GM19455 (cell line): ENCODE data around the gene CIAPIN1.

ENCODE experiments used
- ATAC-seq: cut with Tn5 transposase; IDR thresholded peaks from one replicate; pipeline ENCODE4 v1.9.1; 2021; ENCODE audit not compliant: unreplicated experiment

The CIAPIN1 gene

DNA sequence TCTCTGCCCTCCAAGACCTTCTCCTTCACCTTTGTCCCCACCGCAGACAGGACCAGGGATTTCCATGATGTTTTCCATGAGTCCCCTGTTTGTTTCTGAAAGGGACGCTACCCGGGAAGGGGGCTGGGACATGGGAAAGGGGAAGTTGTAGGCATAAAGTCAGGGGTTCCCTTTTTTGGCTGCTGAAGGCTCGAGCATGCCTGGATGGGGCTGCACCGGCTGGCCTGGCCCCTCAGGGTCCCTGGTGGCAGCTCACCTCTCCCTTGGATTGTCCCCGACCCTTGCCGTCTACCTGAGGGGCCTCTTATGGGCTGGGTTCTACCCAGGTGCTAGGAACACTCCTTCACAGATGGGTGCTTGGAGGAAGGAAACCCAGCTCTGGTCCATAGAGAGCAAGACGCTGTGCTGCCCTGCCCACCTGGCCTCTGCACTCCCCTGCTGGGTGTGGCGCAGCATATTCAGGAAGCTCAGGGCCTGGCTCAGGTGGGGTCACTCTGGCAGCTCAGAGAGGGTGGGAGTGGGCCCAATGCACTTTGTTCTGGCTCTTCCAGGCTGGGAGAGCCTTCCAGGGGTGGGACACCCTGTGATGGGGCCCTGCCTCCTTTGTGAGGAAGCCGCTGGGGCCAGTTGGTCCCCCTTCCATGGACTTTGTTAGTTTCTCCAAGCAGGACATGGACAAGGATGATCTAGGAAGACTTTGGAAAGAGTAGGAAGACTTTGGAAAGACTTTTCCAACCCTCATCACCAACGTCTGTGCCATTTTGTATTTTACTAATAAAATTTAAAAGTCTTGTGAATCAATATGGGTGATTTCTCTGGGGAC, 62.7 kb downstream of the CIAPIN1 start:
- ATAC-seq = no peak

GRCh38 chr16:57383276-57384247, 63.6 kb downstream of the CIAPIN1 start:
- no peak for ATAC-seq

GRCh38 chr16:57382535-57383275, 64.5 kb downstream of the CIAPIN1 start:
- ATAC-seq = no peak

- ATAC-seq = no peak
Observed at GRCh38 chr16:57381791-57382534, 65.2 kb downstream of the CIAPIN1 start.

DNA sequence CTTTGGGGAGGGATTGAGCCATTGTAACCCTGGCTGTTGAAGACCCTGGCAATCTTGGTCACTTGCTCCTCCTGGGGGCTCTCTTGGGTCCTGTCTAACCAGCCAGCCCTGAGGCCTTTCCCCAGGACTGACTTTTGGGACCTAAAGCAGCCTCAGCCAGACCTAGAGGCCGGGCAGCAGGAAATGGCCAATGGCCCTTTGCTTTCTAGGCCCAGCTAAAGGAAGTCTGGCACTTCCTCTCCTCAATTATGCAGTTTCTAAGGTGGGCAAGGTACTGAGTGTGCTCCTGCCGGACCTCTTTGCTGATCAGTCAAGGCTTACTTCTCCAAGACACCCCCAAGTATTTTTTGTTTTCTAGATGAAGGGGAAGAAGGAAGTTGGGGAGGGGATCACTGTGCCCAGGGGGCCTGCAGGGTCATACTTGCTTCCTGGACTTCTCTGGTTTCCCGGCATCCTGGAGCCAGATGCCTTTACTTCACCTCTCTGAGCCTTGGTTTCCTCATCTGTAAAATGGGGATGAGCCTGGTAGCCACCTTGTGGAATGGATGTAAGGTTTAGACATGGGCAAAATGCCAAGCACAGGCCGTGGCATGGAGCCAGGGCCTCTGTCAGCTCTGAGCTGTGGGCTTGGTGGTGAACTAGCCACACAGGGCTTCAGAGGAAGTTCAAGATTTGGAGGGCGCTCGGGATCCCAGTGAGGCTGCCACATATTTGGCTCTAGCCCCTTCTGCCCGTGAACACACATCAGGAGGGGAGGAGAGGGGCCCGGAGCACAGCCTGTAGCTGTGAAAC, 66.3 kb downstream of the CIAPIN1 start:
- ATAC-seq = no peak

GRCh38 chr16:57379579-57379978, 67.6 kb downstream of the CIAPIN1 start:
- ATAC-seq = no peak
